Measurements from ENCODE around the gene MPEG1.
A peak's percentile ranks its signal among the peaks of the same experiment; 100 is the strongest.

- TF ChIP-seq PRDM10 (CRISPR knock-in tag; IDR thresholded peaks at IDR 0.05; ENCODE audit: low read depth) (no peak), MAZ (IDR thresholded peaks at IDR 0.05; ENCODE audit: borderline replicate concordance, low read depth, low read length) (no peak), MAZ (CRISPR knock-in tag; IDR thresholded peaks at IDR 0.05; ENCODE audit: low read depth) (no peak), CTCF (CRISPR knock-in tag; IDR thresholded peaks at IDR 0.05) (peak; percentile 65), SIN3A (IDR thresholded peaks at IDR 0.05; ENCODE audit: borderline replicate concordance, low read depth, low read length) (no peak), THAP9 (CRISPR knock-in tag; IDR thresholded peaks at IDR 0.05; ENCODE audit: borderline replicate concordance) (no peak), WIZ (CRISPR knock-in tag; IDR thresholded peaks at IDR 0.05) (no peak), BRCA1 (CRISPR knock-in tag; IDR thresholded peaks at IDR 0.05) (no peak), NFE2L1 (CRISPR knock-in tag; IDR thresholded peaks at IDR 0.05; ENCODE audit: borderline replicate concordance) (no peak), CBFB (CRISPR knock-in tag; IDR thresholded peaks at IDR 0.05) (no peak), ZHX2 (IDR thresholded peaks at IDR 0.05; ENCODE audit: low read depth) (no peak), ZHX2 (CRISPR knock-in tag; IDR thresholded peaks at IDR 0.05; ENCODE audit: borderline replicate concordance) (no peak), NFE2 (CRISPR knock-in tag; IDR thresholded peaks at IDR 0.05) (no peak)
Measured at GRCh38 chr11:59206635-59207034, 6.1 kb downstream of the MPEG1 start.

All from HepG2 (cell line).